Measurements from ENCODE around the gene NET1.

DNA sequence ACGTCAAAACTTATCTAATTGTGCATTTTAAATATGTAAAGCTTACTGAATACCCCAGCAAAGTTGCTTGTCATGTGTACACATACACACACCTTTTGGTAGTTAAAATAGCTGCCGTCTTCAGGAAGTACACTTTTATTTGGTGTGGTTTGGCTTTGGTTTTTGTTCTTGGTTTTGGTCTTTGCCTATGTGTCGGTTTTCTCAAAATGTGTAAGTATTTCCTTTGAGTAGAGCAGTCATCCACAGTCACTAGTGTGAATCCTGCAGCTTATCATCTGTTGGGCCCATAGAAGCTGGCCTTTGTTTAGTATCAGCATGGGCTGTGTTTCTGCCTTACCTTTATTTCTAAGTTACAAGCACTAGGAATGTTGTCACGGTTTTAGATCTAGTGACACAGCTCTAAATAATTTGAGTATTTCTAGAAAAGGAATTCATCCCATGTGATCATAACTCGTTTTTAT is 35.3 kb downstream of the NET1 start:
- TF ChIP-seq POLR2AphosphoS5 (IDR thresholded peaks at IDR 0.05) (no peak), POLR2A (IDR thresholded peaks at IDR 0.05) (no peak)
